Transverse colon (tissue), 4 donors: ENCODE data around the gene VWC2.

Experiments
- POLR2A ChIP-seq: fragments of 450-650 bp; IDR thresholded peaks from one replicate; pipeline ENCODE4 v1.6.1; 2016; ENCODE audit warnings: antibody characterized with exemption, mild to moderate bottlenecking, moderate library complexity
- POLR2AphosphoS5 ChIP-seq, 3 donors: sonication (generic); formaldehyde crosslinking; IDR thresholded peaks; one replicate each; pipeline ENCODE4 v1.6.1; 2016; ENCODE audit warnings: antibody characterized with exemption in 3 of 3
- TF ChIP-seq, protein P1 (sequence below), 5 experiments: fragments of 200-600 bp in 3 of 5; fragments of 450-650 bp in 2 of 5; sonication (generic) in 3 of 5; IDR thresholded peaks; 1 replicate in 2 of 5; 2 replicates in 3 of 5; pipeline ENCODE4 v1.5.1; 2016 to 2017; ENCODE audit warnings: antibody characterized with exemption in 5 of 5, inconsistent platforms in 3 of 5, mild to moderate bottlenecking in 2 of 5, moderate library complexity in 1 of 5

DNA sequence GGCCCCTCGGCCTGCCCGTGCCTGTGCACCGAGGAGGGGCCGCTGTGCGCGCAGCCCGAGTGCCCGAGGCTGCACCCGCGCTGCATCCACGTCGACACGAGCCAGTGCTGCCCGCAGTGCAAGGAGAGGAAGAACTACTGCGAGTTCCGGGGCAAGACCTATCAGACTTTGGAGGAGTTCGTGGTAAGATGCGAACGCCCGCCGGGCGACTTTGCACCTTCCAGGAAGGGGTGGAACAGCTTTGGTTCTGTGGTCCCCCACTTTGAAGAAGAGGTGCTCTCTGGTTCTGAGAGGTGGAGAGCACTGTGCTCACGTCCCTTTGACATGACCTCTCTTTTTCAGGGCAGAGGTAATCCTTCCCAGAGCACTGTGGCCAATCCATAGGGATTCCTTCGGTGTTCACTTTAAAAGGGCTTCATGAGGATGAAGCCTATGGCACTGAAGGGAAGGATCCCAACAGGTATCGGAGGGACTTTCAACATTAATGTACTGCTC lies 2.6 kb downstream of the VWC2 start:
- TF ChIP-seq, protein P1, sequence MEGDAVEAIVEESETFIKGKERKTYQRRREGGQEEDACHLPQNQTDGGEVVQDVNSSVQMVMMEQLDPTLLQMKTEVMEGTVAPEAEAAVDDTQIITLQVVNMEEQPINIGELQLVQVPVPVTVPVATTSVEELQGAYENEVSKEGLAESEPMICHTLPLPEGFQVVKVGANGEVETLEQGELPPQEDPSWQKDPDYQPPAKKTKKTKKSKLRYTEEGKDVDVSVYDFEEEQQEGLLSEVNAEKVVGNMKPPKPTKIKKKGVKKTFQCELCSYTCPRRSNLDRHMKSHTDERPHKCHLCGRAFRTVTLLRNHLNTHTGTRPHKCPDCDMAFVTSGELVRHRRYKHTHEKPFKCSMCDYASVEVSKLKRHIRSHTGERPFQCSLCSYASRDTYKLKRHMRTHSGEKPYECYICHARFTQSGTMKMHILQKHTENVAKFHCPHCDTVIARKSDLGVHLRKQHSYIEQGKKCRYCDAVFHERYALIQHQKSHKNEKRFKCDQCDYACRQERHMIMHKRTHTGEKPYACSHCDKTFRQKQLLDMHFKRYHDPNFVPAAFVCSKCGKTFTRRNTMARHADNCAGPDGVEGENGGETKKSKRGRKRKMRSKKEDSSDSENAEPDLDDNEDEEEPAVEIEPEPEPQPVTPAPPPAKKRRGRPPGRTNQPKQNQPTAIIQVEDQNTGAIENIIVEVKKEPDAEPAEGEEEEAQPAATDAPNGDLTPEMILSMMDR (IDR thresholded peaks at IDR 0.05) = no peak
- TF ChIP-seq POLR2AphosphoS5 (IDR thresholded peaks at IDR 0.05) (no peak), POLR2A (no peak)
